Glomerular visceral epithelial cell (primary cell): ENCODE measurements around the gene GGCT.
A peak's percentile ranks its signal among the peaks of the same experiment; 100 is the strongest.
"Not testable (repeated sequence)": the region's sequence is repeated elsewhere in the genome, so short reads cannot be mapped to it uniquely, and the experiment has no call there.

ENCODE experiments used
- DNase-seq: peaks from one replicate; pipeline ENCODE4 v3.0.0-alpha.2; 2016; ENCODE audit errors: extremely low spot score

The GGCT gene

GRCh38 chr7:30515761-30516160 lies 11.1 kb upstream of the GGCT start:
- no peak for DNase-seq

- no peak for DNase-seq
Observed at GRCh38 chr7:30514776-30515175, 10.1 kb upstream of the GGCT start.

- DNase-seq, result no peak
Observed at GRCh38 chr7:30514177-30514576, 9.5 kb upstream of the GGCT start.

- DNase-seq, result no peak
Observed at GRCh38 chr7:30513762-30514161, 9.1 kb upstream of the GGCT start.

- DNase-seq, result no peak
Observed at GRCh38 chr7:30511973-30512662, 7.5 kb upstream of the GGCT start.

GRCh38 chr7:30511494-30511893 lies 6.9 kb upstream of the GGCT start:
- no peak for DNase-seq

GRCh38 chr7:30510124-30511075 lies 5.8 kb upstream of the GGCT start:
- peak; percentile 41 for DNase-seq

- DNase-seq, result not testable (repeated sequence)
Observed at GRCh38 chr7:30509171-30509857, 4.7 kb upstream of the GGCT start.

GRCh38 chr7:30507346-30507900 lies 2.8 kb upstream of the GGCT start:
- not testable (repeated sequence) for DNase-seq

GRCh38 chr7:30505174-30505697 lies 607 bp upstream of the GGCT start:
- no peak for DNase-seq

- no peak for DNase-seq
Observed at GRCh38 chr7:30503274-30504212, 1.1 kb downstream of the GGCT start.

GRCh38 chr7:30502470-30503251 lies 2.0 kb downstream of the GGCT start:
- DNase-seq, result no peak

GRCh38 chr7:30501264-30501663 lies 3.4 kb downstream of the GGCT start:
- DNase-seq, result no peak

- DNase-seq, result no peak
Observed at GRCh38 chr7:30493228-30493627, 11.4 kb downstream of the GGCT start.

- DNase-seq, result no peak
Observed at GRCh38 chr7:30491417-30491816, 13.2 kb downstream of the GGCT start.

- DNase-seq, result no peak
Observed at GRCh38 chr7:30487371-30487770, 17.3 kb downstream of the GGCT start.

GRCh38 chr7:30485667-30486066 lies 19.0 kb downstream of the GGCT start:
- no peak for DNase-seq

GRCh38 chr7:30481416-30481815 lies 23.2 kb downstream of the GGCT start:
- not testable (repeated sequence) for DNase-seq

- peak; percentile 21 for DNase-seq
Observed at GRCh38 chr7:30479202-30480120, 25.2 kb downstream of the GGCT start.
